NCI-H2107 treated with DMSO at 0.1 percent for 48 hours (cell line): Measurements from ENCODE around the gene TLCD5.

Experiments
- DNase-seq: peaks from one replicate; lab custom pipeline; 2025; ENCODE audit not compliant: unreplicated experiment; lab: John Stamatoyannopoulos, UW

Gene TLCD5

GRCh38 chr11:120376547-120377182 lies 51.6 kb downstream of the TLCD5 start:
- no peak for DNase-seq

DNA sequence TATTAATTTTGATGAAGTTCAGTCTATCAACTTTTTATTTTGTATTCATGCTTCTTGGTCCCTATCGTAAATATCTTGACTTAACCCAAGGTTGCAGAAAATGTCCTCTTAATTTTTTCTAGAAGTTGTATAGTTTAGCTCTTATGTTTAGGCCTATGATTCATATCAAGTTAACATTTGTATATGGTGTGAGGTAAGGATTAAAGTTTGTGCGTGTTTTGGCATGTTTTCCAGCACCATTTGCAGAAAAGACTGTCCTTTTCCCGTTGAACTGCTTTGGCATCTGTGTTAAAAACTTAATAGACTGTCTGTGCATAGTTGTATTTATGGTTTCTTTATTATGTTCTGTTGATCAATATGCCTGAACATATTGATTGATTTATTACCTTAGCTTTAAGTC lies 53.4 kb downstream of the TLCD5 start:
- DNase-seq = no peak

DNA sequence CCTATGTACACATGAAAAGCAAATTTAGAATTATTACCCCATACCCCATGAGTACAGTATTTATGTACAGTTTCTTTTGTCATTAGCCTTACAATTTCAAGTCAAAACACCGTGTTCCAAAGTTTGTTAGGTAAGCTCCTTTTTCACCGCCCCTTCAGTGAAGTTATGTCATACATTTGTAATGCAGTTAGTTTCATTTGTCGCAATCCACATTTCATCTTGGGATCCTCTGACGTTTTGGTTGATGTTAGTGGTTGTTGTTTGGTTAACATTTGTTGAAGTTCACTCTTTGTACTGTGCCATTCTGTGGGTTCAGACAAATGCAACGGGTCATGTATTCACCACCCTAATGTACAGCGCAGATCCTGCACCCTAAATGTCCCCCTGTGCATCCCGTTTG lies 56.3 kb downstream of the TLCD5 start:
- DNase-seq = no peak
